Measurements from ENCODE around the gene ZNF486.
A peak's percentile ranks its signal among the peaks of the same experiment; 100 is the strongest.
"Not testable (repeated sequence)": the region's sequence is repeated elsewhere in the genome, so short reads cannot be mapped to it uniquely, and the experiment has no call there.

The ZNF486 gene

DNA sequence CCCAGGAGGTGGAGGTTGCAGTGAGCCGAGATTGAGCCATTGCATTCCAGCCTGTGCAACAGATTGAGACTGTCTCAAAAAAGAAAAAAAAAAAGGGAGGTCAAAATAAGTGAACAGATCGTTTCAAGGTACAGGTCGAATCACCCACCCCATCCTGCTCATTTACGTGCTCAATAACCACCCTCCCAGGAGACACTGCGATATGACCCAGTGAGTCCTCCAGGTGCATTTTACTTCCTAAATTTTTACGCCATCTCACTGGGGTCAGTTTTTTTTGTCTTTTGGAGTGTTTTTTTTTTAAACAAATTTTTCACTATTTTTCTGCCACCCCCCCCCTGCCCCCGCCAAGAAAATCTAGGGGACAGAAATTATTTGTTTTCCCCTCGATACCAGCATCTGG is 68.1 kb downstream of the ZNF486 start:
- no peak for DNase-seq (ENCODE audit: low read depth)

- peak; percentile 86 for DNase-seq (ENCODE audit: low read depth)
These were observed 71.0 kb downstream of the ZNF486 start for GRCh38 chr19:20237773-20238623.

DNA sequence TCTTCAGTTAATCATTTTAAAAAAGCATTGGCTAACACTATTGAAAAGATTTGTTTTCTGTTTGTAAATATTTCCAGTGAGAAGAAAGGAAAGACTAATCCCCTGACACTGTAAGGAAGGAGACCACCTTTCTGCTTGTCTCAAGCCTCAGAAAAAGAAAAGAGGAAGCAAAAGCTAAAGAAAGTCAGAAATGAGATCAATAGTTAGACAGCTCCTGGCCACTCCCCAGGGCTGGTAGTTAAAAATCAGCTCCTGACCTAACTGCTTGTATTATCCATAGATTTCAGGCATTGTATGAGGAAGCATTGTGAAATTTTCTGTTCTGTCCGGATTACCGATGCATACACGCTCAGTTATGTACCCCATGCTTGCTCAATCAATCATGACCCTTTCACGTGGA is 76.6 kb downstream of the ZNF486 start:
- no peak for DNase-seq (ENCODE audit: low read depth)

DNA sequence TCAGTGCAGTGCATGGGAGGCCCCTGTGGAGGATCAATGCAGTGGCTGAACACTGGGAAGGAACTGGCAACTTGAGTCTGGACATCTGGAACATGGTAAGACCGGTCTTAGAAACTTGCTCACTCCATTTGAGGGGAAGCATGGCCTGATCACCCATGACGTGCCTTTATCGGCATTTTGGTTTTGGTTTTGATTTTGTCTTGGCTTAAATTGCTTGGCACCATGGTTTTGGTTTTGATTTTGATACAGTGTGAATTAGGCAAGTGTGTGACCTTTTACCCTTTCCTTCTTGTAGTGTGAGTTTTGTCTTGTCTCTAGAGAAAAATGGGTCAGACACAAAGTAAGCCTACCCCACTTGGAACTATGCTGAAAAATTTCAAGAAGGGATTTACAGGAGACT is 77.3 kb downstream of the ZNF486 start:
- DNase-seq (ENCODE audit: low read depth): no peak

DNA sequence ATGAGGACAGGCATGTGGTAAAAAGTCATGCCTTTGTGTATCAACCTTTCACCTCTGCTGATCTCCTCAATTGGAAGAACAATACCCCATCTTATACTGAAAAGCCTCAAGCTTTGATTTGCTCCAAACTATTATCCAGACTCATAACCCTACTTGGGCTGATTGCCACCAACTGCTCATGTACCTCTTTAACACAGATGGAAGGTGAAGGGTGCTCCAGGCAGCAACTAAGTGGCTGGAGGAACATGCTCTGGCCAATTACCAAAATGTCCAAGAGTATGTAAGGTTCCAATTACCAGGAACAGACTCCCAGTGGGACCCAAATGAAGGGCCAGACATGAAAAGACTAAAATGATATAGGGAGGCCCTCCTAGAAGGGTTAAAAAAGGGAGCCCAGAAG is 78.3 kb downstream of the ZNF486 start:
- DNase-seq (ENCODE audit: low read depth): no peak

DNA sequence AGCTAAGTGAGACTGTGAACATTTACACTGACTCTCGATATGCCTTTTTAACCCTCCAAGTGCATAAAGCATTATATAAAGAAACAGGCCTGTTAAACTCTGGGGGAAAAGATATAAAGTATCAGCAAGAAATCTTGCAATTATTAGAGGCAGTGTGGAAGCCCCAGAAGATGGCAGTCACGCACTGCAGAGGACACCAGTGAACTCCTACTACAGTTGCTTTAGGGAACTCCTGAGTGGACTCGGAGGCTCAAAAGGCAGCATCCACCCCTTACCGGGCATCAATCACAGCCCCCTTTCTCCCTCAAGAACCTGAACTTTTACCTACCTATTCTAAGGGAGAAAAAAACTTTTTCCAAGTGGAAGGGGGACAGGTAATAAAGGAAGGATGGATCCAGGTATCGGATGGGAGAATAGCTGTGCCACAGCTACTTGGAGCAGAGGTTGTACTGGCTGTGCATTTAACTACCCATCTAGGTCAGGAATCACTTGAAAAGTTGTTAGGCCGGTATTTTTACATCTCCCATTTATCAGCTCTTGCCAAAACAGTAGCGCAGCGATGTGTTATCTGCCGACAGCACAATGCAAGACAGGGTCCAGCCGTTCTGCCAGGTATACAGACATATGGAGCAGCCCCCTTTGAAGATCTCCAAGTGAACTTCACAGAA is 80.1 kb downstream of the ZNF486 start:
- DNase-seq (ENCODE audit: low read depth): peak; percentile 1

GRCh38 chr19:20248258-20248657 is 81.2 kb downstream of the ZNF486 start:
- DNase-seq (ENCODE audit: low read depth): not testable (repeated sequence)
